ENCODE results near the gene LGALS1. TPM values are rescaled to one million over a fixed set of nuclear protein-coding genes. Genes with fewer than 3 reads are reported as not detected.
A peak's percentile ranks its signal among the peaks of the same experiment; 100 is the strongest.
"Not testable (repeated sequence)": the region's sequence is repeated elsewhere in the genome, so short reads cannot be mapped to it uniquely, and the experiment has no call there.

Gene LGALS1
- polyA plus RNA-seq, 1 donor: 1,611 TPM

DNA sequence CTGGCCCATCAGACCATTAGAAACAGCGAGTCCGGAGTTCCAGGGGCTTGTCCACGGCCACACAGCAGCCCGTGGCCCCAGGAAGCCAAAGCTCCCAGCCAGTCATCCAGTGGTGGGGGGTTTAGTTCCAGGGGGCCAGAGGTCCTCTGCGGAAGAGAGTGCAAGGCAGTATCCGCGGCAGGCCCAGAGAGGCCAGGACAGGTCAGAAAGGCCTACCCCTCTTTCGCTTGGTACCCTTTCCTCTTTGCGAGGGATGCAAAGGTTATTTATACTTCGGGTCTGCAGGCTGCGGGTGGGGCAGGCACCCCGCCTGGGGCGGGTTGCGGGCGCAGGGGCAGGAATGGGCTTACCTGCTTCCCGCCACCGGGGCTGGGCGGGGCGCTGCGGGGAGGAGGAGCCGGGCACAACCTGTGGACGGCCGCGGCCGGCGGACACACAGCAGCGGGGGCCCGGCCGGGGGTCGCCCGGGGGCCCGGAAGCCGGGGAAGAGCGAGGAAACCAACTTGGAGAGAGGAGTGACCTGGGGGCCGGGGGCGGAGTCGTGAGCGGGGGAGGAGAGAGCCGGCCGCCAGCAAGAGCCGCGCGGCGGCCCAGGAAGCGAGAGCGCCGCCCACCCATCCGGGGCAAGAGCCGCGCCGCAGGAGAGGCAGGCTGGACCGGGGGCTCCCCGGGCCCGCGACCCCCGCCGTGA lies 36.2 kb upstream of the LGALS1 start, which contains the start of gene SH3BP1:
TSS of gene SH3BP1 (plus strand) at position 600 of the 691 bp plus-strand sequence. CDS start 119 bp downstream, outside the sequence.
- DNase-seq (ENCODE audit: low read depth): no peak

- no peak for DNase-seq (ENCODE audit: low read depth)
Observed at GRCh38 chr22:37639771-37640590, 35.5 kb upstream of the LGALS1 start.

GRCh38 chr22:37640591-37641560 lies 34.6 kb upstream of the LGALS1 start:
- no peak for DNase-seq (ENCODE audit: low read depth)

GRCh38 chr22:37641561-37641949 lies 33.9 kb upstream of the LGALS1 start:
- no peak for DNase-seq (ENCODE audit: low read depth)

DNA sequence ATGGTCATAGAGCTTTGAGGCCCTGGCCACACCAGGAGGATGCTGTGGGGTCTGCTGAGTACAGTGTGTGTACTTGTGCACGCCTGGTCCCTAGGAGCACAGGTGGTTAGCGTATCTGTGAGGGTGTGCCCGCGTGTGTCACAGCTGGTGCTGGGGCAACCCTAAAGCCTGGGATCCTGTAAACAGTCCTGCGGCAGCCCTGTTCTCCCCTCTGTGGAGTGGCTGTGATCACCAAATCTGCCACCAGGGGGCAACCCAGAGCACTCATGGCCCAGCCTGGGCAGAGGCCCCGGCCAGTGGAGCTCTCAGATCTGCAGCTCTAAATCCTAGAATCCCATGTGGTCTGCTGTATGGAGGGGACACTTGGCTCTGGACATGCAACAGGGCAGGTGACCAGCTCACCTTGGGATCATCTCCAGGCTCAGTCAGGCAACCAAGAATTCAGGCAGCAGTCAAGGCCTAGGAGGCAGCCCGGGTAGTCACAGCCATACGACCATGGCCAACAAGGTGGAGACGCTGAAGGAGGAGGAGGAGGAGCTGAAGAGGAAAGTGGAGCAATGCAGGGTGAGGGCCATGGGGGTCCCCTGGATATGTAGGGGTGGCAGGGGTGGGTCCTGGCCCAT lies 32.1 kb upstream of the LGALS1 start:
- DNase-seq (ENCODE audit: low read depth): no peak

DNA sequence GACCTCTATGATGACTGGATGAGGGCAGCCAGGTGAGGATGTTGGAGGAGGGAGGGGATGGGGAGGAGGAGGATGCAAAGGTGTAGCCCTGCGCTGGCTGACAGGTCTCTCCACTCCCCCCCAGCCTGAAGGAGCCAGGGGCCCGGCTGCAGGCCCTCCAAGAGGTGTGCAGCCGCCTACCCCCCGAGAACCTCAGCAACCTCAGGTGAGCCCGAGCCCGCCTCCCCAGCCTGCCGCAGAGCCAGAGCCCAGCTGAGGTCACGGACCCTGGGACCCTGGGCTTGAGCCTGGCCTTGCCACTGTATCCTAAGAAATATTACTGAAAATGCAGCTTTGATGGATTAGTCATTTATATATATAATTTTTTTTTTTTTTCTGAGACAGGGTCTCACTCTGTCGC lies 28.1 kb upstream of the LGALS1 start:
- no peak for DNase-seq (ENCODE audit: low read depth)

GRCh38 chr22:37647928-37648327 lies 27.5 kb upstream of the LGALS1 start:
- DNase-seq (ENCODE audit: low read depth): no peak

- DNase-seq (ENCODE audit: low read depth): no peak
Observed at GRCh38 chr22:37650463-37651136, 24.8 kb upstream of the LGALS1 start.

GRCh38 chr22:37654563-37655251 lies 20.7 kb upstream of the LGALS1 start:
- no peak for DNase-seq (ENCODE audit: low read depth)

DNA sequence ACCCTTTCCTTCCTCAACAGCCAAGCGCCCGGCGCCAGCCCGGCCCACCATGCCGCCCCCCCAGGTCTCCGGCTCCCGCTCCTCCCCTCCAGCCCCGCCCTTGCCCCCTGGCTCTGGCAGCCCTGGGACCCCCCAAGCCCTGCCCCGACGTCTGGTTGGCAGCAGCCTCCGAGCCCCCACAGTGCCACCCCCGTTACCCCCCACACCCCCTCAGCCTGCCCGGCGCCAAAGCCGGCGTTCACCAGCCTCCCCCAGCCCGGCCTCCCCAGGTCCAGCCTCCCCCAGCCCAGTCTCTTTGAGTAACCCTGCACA lies 20.2 kb upstream of the LGALS1 start:
- no peak for DNase-seq (ENCODE audit: low read depth)

- not testable (repeated sequence) for DNase-seq (ENCODE audit: low read depth)
Observed at GRCh38 chr22:37656583-37656982, 18.9 kb upstream of the LGALS1 start.

GRCh38 chr22:37657590-37658132 lies 17.8 kb upstream of the LGALS1 start:
- DNase-seq (ENCODE audit: low read depth): no peak

DNA sequence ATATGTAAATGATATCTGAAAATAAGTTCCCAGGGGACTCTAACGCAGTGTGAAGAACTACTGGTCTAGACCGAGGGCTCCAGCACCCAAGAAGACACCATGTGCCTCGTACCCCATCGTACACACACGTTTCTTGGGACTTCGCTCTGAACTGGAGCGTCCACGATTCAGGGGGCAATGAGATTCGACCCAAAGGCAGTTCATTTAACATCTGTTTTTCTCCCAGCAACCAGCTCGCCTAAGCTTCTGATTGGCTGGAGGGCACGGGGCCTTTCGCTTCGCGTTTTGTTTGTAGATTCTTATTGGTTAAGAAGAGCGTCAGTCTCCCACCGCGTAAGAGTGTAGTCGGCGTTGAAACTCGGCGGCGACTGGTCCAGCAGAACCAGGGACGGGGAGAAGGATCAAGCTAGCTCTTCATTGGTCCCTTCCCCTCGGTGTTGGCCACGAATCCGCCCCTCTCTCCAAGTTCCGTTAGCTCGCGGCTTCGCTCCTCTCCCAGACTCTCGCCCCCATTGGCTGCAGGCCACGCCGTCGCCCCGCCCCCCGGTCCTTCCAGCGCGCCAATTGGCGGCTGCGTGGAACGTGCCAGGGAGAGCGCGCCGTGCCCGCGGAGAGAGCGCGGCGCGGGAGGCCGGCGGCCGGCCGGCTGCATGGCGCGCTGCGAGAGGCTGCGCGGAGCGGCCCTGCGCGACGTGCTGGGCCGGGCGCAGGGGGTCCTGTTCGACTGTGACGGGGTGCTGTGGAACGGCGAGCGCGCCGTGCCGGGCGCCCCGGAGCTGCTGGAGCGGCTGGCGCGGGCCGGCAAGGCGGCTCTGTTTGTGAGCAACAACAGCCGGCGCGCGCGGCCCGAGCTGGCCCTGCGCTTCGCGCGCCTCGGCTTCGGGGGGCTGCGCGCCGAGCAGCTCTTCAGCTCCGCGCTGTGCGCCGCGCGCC lies 17.0 kb upstream of the LGALS1 start, which contains the start of gene PDXP:
TSS of gene PDXP (plus strand) at position 591 of the 933 bp plus-strand sequence. CDS start at position 651, 60 bp downstream.
- DNase-seq (ENCODE audit: low read depth): peak; percentile 100

GRCh38 chr22:37659066-37659896 lies 16.2 kb upstream of the LGALS1 start:
- no peak for DNase-seq (ENCODE audit: low read depth)

DNA sequence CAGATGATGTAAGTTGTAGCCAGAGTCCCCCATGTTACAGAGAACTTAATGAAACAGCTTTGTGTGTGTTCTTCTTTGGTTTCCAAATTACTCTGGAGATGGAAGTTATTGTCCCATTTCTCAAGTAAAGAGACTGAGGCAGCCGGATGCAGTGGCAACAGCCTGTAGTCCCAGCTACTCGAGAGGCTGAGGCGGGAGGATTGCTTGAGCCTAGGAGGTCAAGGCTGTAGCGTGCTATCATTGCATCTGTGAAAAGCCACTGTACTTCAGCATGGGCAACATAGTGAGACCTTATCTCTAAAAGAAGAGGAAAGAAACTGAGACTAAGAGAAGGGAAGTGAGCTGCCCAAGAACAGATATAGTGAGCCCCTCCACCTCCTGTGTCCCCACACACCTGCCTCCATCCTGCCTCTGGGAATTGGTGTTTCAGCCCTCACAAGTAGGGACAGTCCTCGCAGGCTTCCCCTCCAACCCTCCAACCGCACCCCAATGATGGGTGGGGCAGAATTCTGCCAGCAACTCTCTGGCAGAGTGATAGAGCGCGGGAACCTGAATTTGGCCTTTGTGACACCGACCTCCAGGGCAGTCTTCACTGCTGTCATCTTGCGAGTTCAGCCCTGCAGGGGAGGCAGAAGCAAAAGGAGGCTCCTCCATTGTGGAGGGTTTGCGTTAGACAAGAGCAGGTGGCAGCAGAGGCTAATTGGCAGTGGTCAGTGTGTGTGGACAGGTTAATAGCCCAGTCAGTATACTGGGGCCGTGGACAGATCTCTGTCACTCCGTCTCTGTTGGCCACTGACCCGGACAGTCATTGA lies 15.3 kb upstream of the LGALS1 start:
- DNase-seq (ENCODE audit: low read depth): no peak

DNA sequence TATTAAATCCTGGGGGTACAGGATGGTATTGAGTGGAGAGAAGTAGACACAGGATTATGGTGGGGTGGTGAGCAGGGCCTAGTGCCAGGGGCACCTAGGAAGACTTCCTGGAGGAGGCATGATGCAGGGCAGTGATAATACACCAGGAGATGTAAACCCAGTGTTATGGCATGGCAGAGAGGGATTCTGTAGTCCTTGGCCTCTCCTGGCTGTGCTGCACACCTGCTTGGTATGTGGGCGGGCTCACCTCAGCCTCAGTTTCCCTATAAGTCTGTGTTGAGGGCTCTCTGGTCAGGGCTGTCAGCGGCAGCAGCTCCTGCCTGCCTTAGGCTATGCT lies 14.8 kb upstream of the LGALS1 start:
- DNase-seq (ENCODE audit: low read depth): no peak

All from forelimb muscle (tissue), 1 donor.